ENCODE measurements around the gene VPS54.
A peak's percentile ranks its signal among the peaks of the same experiment; 100 is the strongest.
"Not testable (repeated sequence)": the region's sequence is repeated elsewhere in the genome, so short reads cannot be mapped to it uniquely, and the experiment has no call there.

Gene VPS54

GRCh38 chr2:63849381-63850203 is 169.6 kb downstream of the VPS54 start:
- Mint-ChIP-seq H3K27ac (no peak overlapping the region), H3K4me3 (no peak overlapping the region)

DNA sequence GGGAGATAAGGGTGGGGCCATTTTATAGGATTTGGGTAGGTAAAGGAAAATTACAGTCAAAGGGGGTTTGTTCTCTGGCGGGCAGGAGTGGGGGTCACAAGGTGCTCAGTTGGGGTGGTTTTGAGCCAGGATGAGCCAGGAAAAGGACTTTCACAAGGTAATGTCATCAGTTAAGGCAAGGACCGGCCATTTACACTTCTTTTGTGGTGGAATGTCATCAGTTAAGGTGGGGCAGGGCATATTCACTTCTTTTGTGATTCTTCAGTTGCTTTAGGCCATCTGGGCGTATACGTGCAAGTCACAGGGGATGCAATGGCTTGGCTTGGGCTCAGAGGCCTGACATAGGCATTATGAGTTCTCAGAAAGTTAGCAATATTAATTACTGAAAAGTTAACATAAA is 171.7 kb downstream of the VPS54 start:
- not testable (repeated sequence) for H3K4me3 Mint-ChIP-seq; H3K9me3 Mint-ChIP-seq; ATAC-seq (ENCODE audit: low read depth); H3K36me3 Mint-ChIP-seq; H3K27ac Mint-ChIP-seq; DNase-seq (ENCODE audit: low spot score in 2 of 2); H3K27me3 Mint-ChIP-seq
- H3K4me1 Mint-ChIP-seq = peaks cover 41% of the 10 kb centered on the region

More at GRCh38 chr2:63849381-63850203, 169.6 kb downstream of the VPS54 start:
- H3K4me1 Mint-ChIP-seq = peaks cover 43% of the 10 kb centered on the region
- ATAC-seq (ENCODE audit: low read depth) = no peak
- H3K9me3 Mint-ChIP-seq = no peaks in the 10 kb centered on the region
- no peak for DNase-seq (ENCODE audit: low spot score in 2 of 2)
- H3K27me3 Mint-ChIP-seq = no peaks in the 10 kb centered on the region
- H3K36me3 Mint-ChIP-seq = peaks cover 4% of the 10 kb centered on the region

GRCh38 chr2:63846487-63846886 is 172.7 kb downstream of the VPS54 start:
- Mint-ChIP-seq H3K27ac (no peak overlapping the region), H3K36me3 (peaks cover 4% of the 10 kb centered on the region), H3K4me1 (peaks cover 39% of the 10 kb centered on the region), H3K9me3 (no peaks in the 10 kb centered on the region), H3K4me3 (no peak overlapping the region), H3K27me3 (no peaks in the 10 kb centered on the region)
- ATAC-seq (ENCODE audit: low read depth) = no peak
- no peak for DNase-seq (ENCODE audit: low spot score in 2 of 2)

DNA sequence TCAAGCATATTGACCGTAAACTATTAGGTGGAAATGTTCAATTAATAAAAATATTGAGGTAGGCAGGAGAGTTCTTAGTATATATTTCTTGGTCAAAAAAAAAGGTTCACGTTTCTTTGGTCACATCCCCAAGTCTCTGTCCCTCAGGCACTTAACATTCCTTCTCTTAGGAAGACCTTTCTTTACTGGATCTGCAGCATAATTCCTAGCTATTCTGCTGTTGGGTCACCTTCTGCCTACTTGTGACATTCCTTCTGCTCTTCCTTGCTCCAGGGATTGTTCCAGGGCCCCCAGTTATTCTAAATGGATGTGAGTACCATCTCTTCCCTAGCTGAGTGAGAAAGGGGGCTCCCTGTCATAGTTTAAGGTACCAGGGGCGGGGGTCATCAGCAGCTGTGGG is 173.4 kb downstream of the VPS54 start:
- Mint-ChIP-seq H3K36me3 (peaks cover 5% of the 10 kb centered on the region), H3K27me3 (no peaks in the 10 kb centered on the region), H3K4me1 (peaks cover 35% of the 10 kb centered on the region), H3K27ac (peak overlapping the region; percentile 32), H3K9me3 (no peaks in the 10 kb centered on the region), H3K4me3 (no peak overlapping the region)
- ATAC-seq (ENCODE audit: low read depth) = no peak
- DNase-seq (ENCODE audit: low spot score in 2 of 2) = no peak

DNA sequence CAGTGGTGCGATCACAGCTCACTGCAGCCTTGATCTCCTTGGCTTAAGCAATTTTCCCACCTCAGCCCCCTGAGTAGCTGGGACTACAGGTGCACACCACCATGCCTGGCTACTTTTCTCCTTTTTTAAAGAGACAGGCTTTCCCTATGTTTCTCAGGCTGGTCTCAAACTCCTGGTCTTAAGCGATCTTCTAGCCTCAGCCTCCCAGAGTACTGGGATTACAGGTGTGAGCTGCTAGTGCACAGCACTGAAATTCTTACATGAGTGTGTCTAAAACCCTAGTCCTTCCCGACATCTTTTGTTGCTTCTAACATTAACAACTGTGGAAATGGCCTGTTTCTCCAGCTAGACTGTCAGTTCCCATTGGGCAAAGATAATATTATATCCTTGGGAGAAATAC is 174.6 kb downstream of the VPS54 start:
- H3K4me3 Mint-ChIP-seq = no peak overlapping the region
- H3K9me3 Mint-ChIP-seq = no peaks in the 10 kb centered on the region
- no peak for ATAC-seq (ENCODE audit: low read depth)
- H3K27me3 Mint-ChIP-seq = no peaks in the 10 kb centered on the region
- no peak overlapping the region for H3K27ac Mint-ChIP-seq
- peaks cover 41% of the 10 kb centered on the region for H3K4me1 Mint-ChIP-seq
- no peak for DNase-seq (ENCODE audit: low spot score in 2 of 2)
- H3K36me3 Mint-ChIP-seq = peaks cover 7% of the 10 kb centered on the region

DNA sequence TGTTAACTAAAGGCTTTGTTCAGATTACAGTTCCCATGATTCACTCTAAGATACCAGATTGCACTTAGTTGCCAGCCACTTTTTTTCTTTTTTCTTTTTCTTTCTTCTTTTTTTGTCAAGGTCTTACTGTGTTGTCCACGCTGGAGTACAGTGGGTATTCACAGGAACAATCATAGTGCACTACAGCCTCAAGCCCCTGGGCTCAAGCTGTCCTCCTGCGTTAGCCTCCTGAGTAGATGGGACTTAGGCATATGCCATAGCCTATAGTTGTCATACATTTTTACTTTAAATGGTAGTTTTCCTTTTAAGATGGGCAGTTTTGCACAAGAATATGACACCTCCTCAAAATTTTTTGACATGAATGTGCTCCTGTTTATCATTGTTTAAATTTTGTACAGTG is 175.4 kb downstream of the VPS54 start:
- DNase-seq (ENCODE audit: low spot score in 2 of 2) (no peak), ATAC-seq (ENCODE audit: low read depth) (no peak)
- Mint-ChIP-seq H3K27ac (no peak overlapping the region), H3K36me3 (peaks cover 7% of the 10 kb centered on the region), H3K27me3 (no peaks in the 10 kb centered on the region), H3K4me1 (peaks cover 37% of the 10 kb centered on the region), H3K9me3 (no peaks in the 10 kb centered on the region), H3K4me3 (no peak overlapping the region)

DNA sequence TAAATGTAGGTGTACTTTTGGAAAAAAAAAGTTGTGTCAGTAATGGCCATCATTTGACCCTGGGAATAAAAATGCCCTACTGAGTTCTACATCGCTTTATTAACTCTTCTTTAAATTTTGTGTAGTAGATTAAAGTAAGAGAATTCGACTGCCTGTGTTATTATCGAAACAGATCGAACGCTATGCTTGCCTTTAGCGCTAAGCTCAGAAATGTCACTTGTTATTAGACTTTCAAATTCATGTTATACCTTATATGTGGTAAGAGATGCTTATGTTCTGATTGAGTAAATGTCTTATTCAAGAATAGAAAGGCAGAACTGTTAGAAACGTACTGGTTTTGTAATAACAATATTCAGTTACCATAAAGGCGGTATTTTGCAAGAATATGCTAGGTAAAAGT is 176.1 kb downstream of the VPS54 start:
- peak overlapping the region; percentile 96 for H3K27ac Mint-ChIP-seq
- DNase-seq (ENCODE audit: low spot score in 2 of 2) = no peak
- H3K4me3 Mint-ChIP-seq = peak overlapping the region; percentile 95
- no peak for ATAC-seq (ENCODE audit: low read depth)
- H3K9me3 Mint-ChIP-seq = no peaks in the 10 kb centered on the region
- H3K27me3 Mint-ChIP-seq = no peaks in the 10 kb centered on the region
- H3K4me1 Mint-ChIP-seq = peaks cover 37% of the 10 kb centered on the region
- peaks cover 7% of the 10 kb centered on the region for H3K36me3 Mint-ChIP-seq

DNA sequence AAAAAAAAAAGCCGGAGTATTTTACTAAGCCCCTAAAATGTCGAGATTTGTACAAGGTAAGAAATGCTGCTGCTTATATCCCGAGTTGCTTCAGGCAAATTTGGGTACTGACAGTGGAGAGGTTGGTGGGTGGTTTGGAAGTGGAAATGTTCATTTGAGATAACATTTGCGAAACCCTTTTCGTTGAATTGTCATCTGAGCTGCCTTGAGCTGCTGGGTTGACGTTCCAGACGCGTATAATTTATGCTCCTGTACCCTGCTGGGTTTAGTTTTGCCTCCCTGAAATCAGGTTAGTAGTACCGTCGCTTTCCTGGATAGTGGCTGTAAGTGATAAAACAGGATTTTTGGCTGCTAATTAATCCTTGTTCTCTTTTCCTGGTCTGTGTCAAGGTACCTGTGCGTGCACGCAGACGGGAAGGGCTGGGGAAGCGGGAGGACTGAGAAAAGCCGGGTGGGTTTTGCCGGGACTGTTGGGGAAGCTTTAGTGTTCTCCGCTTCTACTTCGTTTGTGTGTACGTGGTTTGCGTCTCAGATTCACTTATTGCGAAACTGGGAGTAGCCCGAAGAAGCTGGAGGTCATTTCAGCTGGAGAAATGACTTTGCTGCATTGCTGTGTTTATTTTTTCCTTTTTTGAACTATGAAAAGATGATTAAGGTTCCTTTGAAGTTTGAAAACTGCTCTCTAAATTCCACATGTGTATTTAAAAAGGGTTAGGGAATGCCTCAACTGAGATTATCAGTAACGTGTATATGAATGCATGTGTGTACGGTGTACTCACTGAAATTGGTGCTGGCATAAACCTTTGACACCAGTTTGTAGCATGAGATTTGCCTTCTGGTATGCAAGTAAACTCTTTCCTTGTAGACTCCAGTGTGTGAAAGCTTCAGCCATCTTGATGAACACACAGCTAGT is 176.8 kb downstream of the VPS54 start:
- no peaks in the 10 kb centered on the region for H3K27me3 Mint-ChIP-seq
- H3K9me3 Mint-ChIP-seq = no peaks in the 10 kb centered on the region
- DNase-seq (ENCODE audit: low spot score in 2 of 2) = no peak
- H3K27ac Mint-ChIP-seq = peak overlapping the region; percentile 96
- H3K4me3 Mint-ChIP-seq = peak overlapping the region; percentile 95
- peaks cover 4% of the 10 kb centered on the region for H3K36me3 Mint-ChIP-seq
- H3K4me1 Mint-ChIP-seq = peaks cover 33% of the 10 kb centered on the region
- ATAC-seq (ENCODE audit: low read depth) = no peak

Data from memory B cell (primary cell).